ENCODE results near the gene ATXN7L1.

Gene ATXN7L1

GRCh38 chr7:105662998-105663397 lies 213.4 kb downstream of the ATXN7L1 start:
- no peak for DNase-seq

GRCh38 chr7:105661625-105662024 lies 214.8 kb downstream of the ATXN7L1 start:
- DNase-seq: no peak

GRCh38 chr7:105656922-105657521 lies 219.4 kb downstream of the ATXN7L1 start:
- peak; percentile 78 for DNase-seq

DNA sequence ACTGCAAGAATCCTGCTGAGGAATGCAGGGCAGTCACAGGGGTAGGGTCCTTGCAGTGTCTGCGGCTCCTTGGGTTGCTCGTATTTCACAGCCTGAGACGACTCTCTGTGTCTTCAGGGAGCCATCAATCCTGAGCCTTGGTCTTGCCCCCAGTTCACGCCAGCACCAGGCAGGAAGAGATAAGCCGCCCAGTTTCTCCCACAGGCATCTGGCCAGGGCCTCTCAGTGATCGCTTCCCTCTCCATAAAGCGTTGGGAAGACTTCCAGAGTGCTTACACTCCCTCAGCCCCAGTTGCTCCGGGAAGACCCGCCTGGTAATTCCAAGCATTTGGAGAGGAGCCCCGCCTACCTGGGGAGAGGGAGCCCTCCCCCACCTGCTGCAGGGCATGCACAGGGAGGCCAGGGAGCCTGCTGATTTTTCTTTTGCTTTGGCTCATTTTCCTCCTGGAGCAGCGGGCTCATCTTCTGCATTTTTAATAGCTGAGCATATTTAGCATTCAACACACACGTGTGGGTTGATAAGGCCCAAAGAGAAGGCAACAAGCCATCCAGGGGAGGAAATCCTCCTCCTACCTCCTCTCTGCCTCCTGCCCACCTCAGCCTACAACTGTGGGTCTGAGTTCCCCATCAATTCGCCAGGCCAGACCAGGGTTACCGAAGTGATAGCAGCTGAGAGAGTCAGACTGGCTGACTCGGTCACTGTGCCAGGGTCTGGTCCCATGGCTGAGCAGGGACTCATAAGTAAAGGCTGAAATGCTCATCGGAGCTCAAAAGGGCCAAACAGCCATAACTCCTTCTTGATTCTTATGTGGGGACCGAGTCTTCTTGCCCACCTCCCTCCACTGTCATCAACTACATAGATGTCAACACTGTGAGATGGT lies 220.7 kb downstream of the ATXN7L1 start:
- no peak for DNase-seq

- DNase-seq: no peak
These were observed 221.3 kb downstream of the ATXN7L1 start for GRCh38 chr7:105655067-105655466.

DNA sequence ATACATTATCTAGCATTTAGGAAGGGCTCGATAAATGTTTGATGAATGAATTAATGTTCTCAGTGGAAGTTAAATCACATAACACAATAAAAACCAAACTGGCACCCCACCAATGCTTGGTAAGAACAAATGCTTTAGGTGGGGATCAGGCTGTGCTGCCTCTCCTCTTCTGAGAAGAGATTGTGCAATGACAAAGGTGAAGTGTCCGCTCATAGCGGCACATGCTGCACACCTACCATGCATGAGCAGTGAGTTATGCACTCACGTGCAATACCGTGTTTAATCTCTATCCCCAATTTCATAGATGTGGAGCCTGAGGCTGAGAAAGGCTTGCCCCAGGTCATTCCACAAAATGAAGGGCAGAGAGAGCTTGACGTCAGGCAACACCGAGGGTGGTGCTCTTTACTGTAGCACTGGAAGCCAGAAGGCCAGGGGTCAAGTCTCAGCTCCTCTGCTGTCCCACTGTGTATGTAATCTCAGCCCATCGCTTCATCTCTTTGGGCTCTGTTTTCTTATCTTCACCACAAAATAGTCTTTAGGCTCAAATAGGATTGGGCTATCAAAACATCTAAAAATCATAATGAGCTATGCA lies 222.2 kb downstream of the ATXN7L1 start:
- no peak for DNase-seq

DNA sequence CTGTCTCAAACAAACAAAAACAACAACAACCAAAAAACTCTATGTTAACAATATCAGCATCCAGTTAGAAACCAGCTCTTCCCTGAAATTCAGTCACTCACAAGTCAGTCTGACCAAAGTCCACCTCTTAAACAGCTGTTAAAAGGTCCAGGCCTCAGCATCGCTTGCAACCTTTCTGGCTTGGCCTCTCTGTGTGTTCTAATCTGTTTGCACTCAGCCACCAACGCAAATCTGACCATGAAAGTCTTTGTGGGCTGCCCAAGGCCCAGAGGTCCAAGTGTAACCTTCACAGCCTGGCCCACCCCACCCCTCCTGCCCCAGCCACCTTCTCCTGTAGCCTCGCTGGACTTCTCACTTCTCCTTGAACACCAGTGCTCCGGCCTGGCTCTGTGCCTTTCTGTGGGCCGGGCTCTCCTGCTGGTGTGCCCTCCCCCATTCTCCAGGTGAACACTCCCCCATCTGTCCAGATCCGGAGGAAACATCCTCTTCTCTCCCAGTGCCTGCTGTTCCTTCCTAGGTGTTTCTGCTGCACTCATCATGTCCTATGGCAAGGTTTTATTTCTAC lies 222.9 kb downstream of the ATXN7L1 start:
- DNase-seq: no peak

DNA sequence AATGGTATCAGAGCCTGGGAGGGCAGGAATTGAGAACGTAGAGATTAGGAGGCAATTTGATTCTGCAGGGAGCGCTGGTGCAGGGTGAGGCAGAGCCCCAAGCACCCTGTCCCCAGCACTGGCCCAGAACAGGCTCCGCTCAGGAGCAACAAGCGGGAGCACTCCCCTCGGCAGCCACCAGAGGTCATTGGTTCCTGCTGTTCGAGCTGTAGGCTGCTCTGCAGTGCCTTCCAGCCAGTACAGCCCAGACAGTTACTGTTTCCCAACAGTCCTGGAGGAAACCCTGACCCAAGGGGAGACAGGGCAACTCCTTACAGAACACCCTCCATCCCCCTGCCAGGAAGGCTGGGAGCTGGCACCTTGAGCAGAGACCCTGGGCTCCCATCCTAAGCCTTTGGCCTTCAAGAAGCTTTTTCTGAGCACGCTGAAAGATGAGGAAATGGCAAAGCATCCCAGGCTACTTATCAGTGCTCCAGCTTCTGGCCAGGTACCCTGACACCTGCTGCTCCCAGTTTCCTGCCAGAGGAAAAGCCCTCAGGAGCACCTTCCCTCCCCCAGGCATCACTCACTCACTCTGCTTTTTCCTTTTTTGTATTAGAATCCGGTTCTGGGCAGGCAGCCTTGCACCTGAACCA lies 223.9 kb downstream of the ATXN7L1 start:
- peak; percentile 68 for DNase-seq

DNA sequence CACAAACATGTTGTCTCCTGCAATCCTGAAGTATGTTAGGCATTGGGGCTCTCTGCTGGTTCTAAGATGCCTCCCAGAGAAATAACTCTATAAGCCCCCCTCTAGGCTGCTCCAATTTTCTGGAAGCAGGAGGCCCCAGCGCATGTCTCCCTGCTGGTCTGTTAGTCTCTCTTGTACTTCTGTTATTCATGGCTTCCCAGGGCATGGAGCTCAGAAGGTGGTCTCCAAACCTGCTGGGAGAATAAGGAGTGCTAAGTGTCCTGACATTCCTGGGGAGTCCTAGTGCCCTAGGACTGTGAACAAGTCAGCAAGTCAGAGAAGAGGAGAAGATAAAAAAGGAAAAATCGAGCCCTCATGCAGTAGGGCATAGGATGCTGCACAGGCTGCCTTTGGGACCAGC lies 224.6 kb downstream of the ATXN7L1 start:
- no peak for DNase-seq

DNA sequence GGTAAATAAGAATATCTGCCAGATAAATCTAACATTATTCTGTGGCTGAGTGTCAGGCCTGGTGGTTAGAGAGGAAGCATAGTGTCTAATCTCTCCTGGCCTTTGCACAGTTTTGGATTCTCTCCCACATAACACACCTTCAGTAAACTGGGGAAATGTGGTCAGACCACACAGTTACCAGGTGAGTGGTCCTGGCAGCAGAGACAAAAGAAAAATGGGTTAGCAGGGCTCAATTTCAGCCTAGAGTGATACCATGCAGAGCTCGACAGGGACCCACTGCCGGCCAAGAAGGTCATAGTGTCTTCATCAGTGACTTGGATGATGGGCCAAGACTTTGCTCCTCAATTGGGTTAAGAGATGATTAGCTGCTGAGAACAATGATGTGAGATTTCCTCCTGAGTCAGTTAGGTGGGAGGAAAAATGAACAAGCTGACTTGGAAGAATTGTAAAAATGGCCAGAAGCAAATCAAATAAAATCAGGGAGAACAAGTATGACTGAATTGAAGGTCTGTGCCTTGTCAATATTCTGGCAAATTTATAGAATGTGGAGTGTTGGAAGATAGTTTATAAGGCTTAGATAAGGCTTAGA lies 225.9 kb downstream of the ATXN7L1 start:
- DNase-seq: peak; percentile 7

GRCh38 chr7:105649727-105650381 lies 226.5 kb downstream of the ATXN7L1 start:
- DNase-seq: no peak

- no peak for DNase-seq
These were observed 227.6 kb downstream of the ATXN7L1 start for GRCh38 chr7:105648561-105649401.

- DNase-seq: no peak
These were observed 228.8 kb downstream of the ATXN7L1 start for GRCh38 chr7:105647591-105647990.

- no peak for DNase-seq
These were observed 231.5 kb downstream of the ATXN7L1 start for GRCh38 chr7:105644937-105645336.

GRCh38 chr7:105643851-105644250 lies 232.5 kb downstream of the ATXN7L1 start:
- DNase-seq: no peak

DNA sequence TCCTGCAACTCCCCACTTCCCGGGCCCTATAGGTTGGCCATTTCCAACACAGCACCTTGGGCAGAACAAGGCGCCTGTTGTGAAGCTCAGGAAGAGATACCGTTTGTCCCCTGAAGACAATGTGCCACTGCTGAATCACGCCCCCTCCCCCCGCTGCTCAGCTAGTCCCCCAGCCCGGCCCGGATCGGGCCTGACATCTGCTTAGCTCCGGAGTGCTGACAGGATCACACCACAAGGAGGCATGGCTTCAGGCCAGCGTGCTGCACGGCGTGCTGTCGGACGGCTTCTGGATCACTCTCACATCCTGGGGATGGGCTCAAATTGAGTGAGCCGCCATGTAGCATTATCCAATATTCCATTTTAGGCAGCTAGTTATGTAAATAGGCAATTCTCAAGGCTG lies 233.0 kb downstream of the ATXN7L1 start:
- DNase-seq: no peak

GRCh38 chr7:105642264-105642663 lies 234.1 kb downstream of the ATXN7L1 start:
- DNase-seq: no peak

- no peak for DNase-seq
These were observed 235.2 kb downstream of the ATXN7L1 start for GRCh38 chr7:105640956-105641810.

- DNase-seq: no peak
These were observed 236.5 kb downstream of the ATXN7L1 start for GRCh38 chr7:105639667-105640493.
